A549 treated with Mapracorat at 1 μM for 4 hours (cell line): Measurements from ENCODE around the gene LYPLAL1. TPM values are rescaled to one million over a fixed set of nuclear protein-coding genes. Genes with fewer than 3 reads are reported as not detected.

Experiments used
- total RNA-seq: library from RNA; stranded (reverse); fragments of 200-300 nt; extraction: Qiagen RNA extraction; gene quantifications from 5 replicates; pipeline ENCODE4 v1.2.3, GENCODE V29; 2022

Gene LYPLAL1
- total RNA-seq, result 12.3 to 26.2 TPM (median 22.6 TPM) in 5 replicates

DNA sequence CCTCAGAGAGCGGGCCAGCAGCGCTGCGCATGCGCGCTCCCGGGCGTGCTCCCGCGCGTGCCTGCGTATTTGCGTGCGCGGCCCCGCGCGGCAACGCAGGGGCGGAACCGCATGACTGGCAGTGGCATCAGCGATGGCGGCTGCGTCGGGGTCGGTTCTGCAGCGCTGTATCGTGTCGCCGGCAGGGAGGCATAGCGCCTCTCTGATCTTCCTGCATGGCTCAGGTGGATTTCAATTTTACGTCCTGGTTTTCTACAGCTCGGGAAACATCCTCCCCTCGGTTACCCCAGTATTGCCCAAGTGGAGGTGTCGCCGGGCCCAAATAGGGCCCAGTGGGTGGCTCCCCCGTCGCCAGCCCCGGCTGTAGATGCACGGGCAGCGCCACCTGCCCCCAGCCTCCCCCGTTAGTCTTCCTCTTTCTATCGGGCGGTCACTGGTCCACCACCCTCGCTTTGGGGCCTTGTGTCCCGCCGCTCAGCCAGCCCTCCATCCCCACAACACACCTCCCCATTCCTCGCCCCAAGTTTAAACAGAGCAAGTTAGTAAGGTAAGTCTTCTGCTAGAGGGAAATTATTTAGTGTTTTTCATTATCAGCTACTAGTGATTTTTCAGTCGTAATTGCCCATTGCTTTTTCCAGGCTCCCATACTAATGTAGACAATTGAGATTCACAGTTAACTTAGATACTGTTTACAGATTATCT lies at the start of gene LYPLAL1:
Gene LYPLAL1, plus strand, starts transcription at position 121 of the 702 bp plus-strand sequence. Its CDS starts 13 bp downstream, at position 134.

